A549 (cell line): ENCODE results near the gene AIF1L. TPM values are rescaled to one million over a fixed set of nuclear protein-coding genes. Genes with fewer than 3 reads are reported as not detected.

ENCODE experiments used
- ATAC-seq, 2 experiments: fragments of 200-7000 bp in 1 of 2; fragments of >200 bp in 1 of 2; cut with Nextera tagmentation in 1 of 2; cut with Tn5 transposase in 1 of 2; 3 replicates each; pipeline versions ENCODE4 v1.8.0 to v1.9.1; 2018 to 2020; ENCODE audit warnings: mild to moderate bottlenecking in 1 of 2, moderate library complexity in 1 of 2
- CTCF ChIA-PET: fragments of 300-600 bp; sonication (Branson Sonifier 250); formaldehyde crosslinking; extraction: SDS; loops from one replicate; lab custom pipeline; 2021; ENCODE audit warnings: antibody characterized with exemption, inconsistent platforms; lab: Yijun Ruan, JAX
- POLR2A ChIA-PET: fragments of 350-600 bp; formaldehyde crosslinking; extraction: SDS; loops from one replicate; lab custom pipeline; 2021; ENCODE audit warnings: antibody characterized with exemption, inconsistent platforms; lab: Yijun Ruan, JAX
- DNase-seq, 2 experiments: peaks; one replicate each; pipeline versions ENCODE4 v3.0.0 to v3.0.0-alpha.2; 2011 to 2016; ENCODE audit warnings: low read depth in 1 of 2, low spot score in 1 of 2
- FAIRE-seq: peaks from 2 replicates; lab custom pipeline; 2011; peaks lifted over from hg19 to GRCh38; lab: Jason Lieb, UNC
- H3K27ac ChIP-seq, 2 experiments: fragments of >200 bp; sonication (Bioruptor Twin); formaldehyde crosslinking; 3 replicates each; pipeline ENCODE4 v1.5.1; 2016 to 2017
- H3K4me1 ChIP-seq: fragments of >200 bp; sonication (Bioruptor Twin); formaldehyde crosslinking; 3 replicates; pipeline ENCODE4 v1.6.1; 2016
- H3K4me2 ChIP-seq: fragments of >200 bp; sonication (Bioruptor Twin); formaldehyde crosslinking; 3 replicates; pipeline ENCODE4 v1.6.1; 2016
- H3K4me3 ChIP-seq: fragments of >200 bp; sonication (Bioruptor Twin); formaldehyde crosslinking; 3 replicates; pipeline ENCODE4 v1.5.1; 2016
- H3K9me3 ChIP-seq: fragments of >200 bp; sonication (Bioruptor Twin); formaldehyde crosslinking; 3 replicates; pipeline ENCODE4 v1.6.1; 2016
- ATOH8 ChIP-seq: fragments of 250-450 bp; sonication (Bioruptor Pico); IDR thresholded peaks from 2 replicates; pipeline ENCODE4 v1.5.0; 2020; ENCODE audit warnings: low read depth, mild to moderate bottlenecking, moderate library complexity
- BCL3 ChIP-seq: fragments of >200 bp; sonication (Bioruptor Twin); formaldehyde crosslinking; IDR thresholded peaks from 3 replicates; pipeline ENCODE4 v1.6.1; 2016
- CHD2 ChIP-seq: fragments of 150-350 bp; IDR thresholded peaks from 2 replicates; pipeline ENCODE4 v1.6.1; 2014; ENCODE audit warnings: low read length; ENCODE audit not compliant: partially characterized antibody
- CHD4 ChIP-seq: fragments of 200-600 bp; sonication (generic); IDR thresholded peaks from 2 replicates; pipeline ENCODE4 v1.6.1; 2016; ENCODE audit warnings: antibody characterized with exemption, mild to moderate bottlenecking, borderline replicate concordance
- CTCF ChIP-seq: fragments of >200 bp; sonication (Bioruptor Twin); formaldehyde crosslinking; IDR thresholded peaks from 3 replicates; pipeline ENCODE4 v1.5.1; 2016
- EHMT2 ChIP-seq: fragments of 200-600 bp; sonication (generic); IDR thresholded peaks from 2 replicates; pipeline ENCODE4 v1.6.1; 2016; ENCODE audit warnings: antibody characterized with exemption, low read depth, mild to moderate bottlenecking, moderate library complexity
- ELK1 ChIP-seq: fragments of 150-350 bp; IDR thresholded peaks from 2 replicates; pipeline ENCODE4 v1.6.1; 2014; ENCODE audit warnings: low read depth, mild to moderate bottlenecking, low read length
- FOSL2 ChIP-seq, 2 experiments: fragments of 450-650 bp in 1 of 2; fragments of >200 bp in 1 of 2; sonication (Bioruptor Twin) in 1 of 2; formaldehyde crosslinking; IDR thresholded peaks; 2 replicates each; pipeline versions ENCODE4 v1.5.0 to v1.6.1; 2016 to 2020; ENCODE audit warnings: mild to moderate bottlenecking in 1 of 2, moderate library complexity in 1 of 2
- HOXB13 ChIP-seq: fragments of 250-450 bp; sonication (Bioruptor Pico); IDR thresholded peaks from 2 replicates; pipeline ENCODE4 v1.5.0; 2020; ENCODE audit warnings: low read depth, mild to moderate bottlenecking, moderate library complexity
- HOXB5 ChIP-seq: fragments of 250-450 bp; sonication (Bioruptor Pico); IDR thresholded peaks from 2 replicates; pipeline ENCODE4 v1.5.0; 2020; ENCODE audit warnings: mild to moderate bottlenecking, moderate library complexity
- JUNB ChIP-seq: fragments of >200 bp; sonication (Bioruptor Twin); formaldehyde crosslinking; IDR thresholded peaks from 2 replicates; pipeline ENCODE4 v1.6.1; 2016
- KDM5A ChIP-seq: fragments of 200-600 bp; sonication (generic); IDR thresholded peaks from 2 replicates; pipeline ENCODE4 v1.6.1; 2016; ENCODE audit warnings: antibody characterized with exemption, mild to moderate bottlenecking
- MAFK ChIP-seq: fragments of 450-650 bp; IDR thresholded peaks from 2 replicates; pipeline ENCODE4 v1.6.1; 2014; ENCODE audit not compliant: partially characterized antibody
- MAX ChIP-seq: IDR thresholded peaks from 2 replicates; pipeline ENCODE4 v1.6.1; 2012
- MAZ ChIP-seq: fragments of 150-350 bp; IDR thresholded peaks from 2 replicates; pipeline ENCODE4 v1.6.1; 2014; ENCODE audit warnings: antibody characterized with exemption, low read depth, low read length, borderline replicate concordance
- PHF8 ChIP-seq: fragments of 200-600 bp; sonication (generic); IDR thresholded peaks from 2 replicates; pipeline ENCODE4 v1.6.1; 2016; ENCODE audit warnings: low read depth, mild to moderate bottlenecking, antibody characterized with exemption, moderate library complexity, borderline replicate concordance
- POLR2A ChIP-seq: IDR thresholded peaks from 2 replicates; pipeline ENCODE4 v1.6.1; 2012; ENCODE audit warnings: mild to moderate bottlenecking, low read length
- POLR2AphosphoS2 ChIP-seq: conservative IDR thresholded peaks from 2 replicates; pipeline ENCODE4 v1.6.1; 2012; ENCODE audit warnings: low read length, improper control_type of control experiment, inconsistent platforms
- RARB ChIP-seq: fragments of 250-450 bp; sonication (Bioruptor Pico); IDR thresholded peaks from 2 replicates; pipeline ENCODE4 v1.8.0; 2021; ENCODE audit warnings: mild to moderate bottlenecking, moderate library complexity
- SMC3 ChIP-seq: fragments of >200 bp; sonication (Bioruptor Twin); formaldehyde crosslinking; IDR thresholded peaks from 3 replicates; pipeline ENCODE4 v1.6.1; 2018; ENCODE audit warnings: inconsistent platforms
- TFCP2L1 ChIP-seq: fragments of 250-450 bp; sonication (Bioruptor Pico); IDR thresholded peaks from 2 replicates; pipeline ENCODE4 v1.5.0; 2021; ENCODE audit warnings: mild to moderate bottlenecking
- TP53 ChIP-seq: fragments of 250-450 bp; sonication (Bioruptor Pico); IDR thresholded peaks from 2 replicates; pipeline ENCODE4 v1.5.0; 2021; ENCODE audit warnings: mild to moderate bottlenecking, moderate library complexity
- USF2 ChIP-seq: fragments of 450-650 bp; IDR thresholded peaks from 2 replicates; pipeline ENCODE4 v1.6.1; 2014; ENCODE audit warnings: antibody characterized with exemption
- ZC3H11A ChIP-seq: fragments of 450-650 bp; IDR thresholded peaks from 2 replicates; pipeline ENCODE4 v1.6.1; 2014; ENCODE audit warnings: antibody characterized with exemption, mild to moderate bottlenecking
- ZNF302 ChIP-seq: fragments of 250-450 bp; sonication (Bioruptor Pico); IDR thresholded peaks from 2 replicates; pipeline ENCODE4 v1.9.0; 2021; ENCODE audit warnings: inconsistent platforms, mild to moderate bottlenecking, moderate library complexity
- WGBS: methylation state at CpG from one replicate; pipeline ENCODE4 v1.1.6; 2017; ENCODE audit errors: missing lambda C conversion rate; 5-methylcytosine and 5-hydroxymethylcytosine counted together
- polyA plus RNA-seq, 4 experiments: library from polyadenylated mRNA; depleted of rRNA in 3 of 4; stranded (reverse); fragments of >200 nt; fragmentation: RNase III in 1 of 4; extraction: RNeasy Plus Mini Kit Qiagen cat#74134 plus additional on column Dnase treatment in 1 of 4; gene quantifications; 2 replicates in 3 of 4; 3 replicates in 1 of 4; pipeline ENCODE4 v1.2.3, GENCODE V29; 2011 to 2017

AIF1L gene
- polyA plus RNA-seq, 2 of the 4 experiments (the other 2 are of a cell fraction), result 1.6 to 2.8 TPM

GRCh38 chr9:131117121-131117761, 20.9 kb downstream of the AIF1L start:
- FAIRE-seq (no peak), ATAC-seq (peak in 1 of 2 experiments; percentile 28; a peak in 2 of 6 replicates), DNase-seq (no peak)
- ChIA-PET POLR2A (no interaction called here), CTCF (no interaction called here)
- H3K4me2 ChIP-seq, result no peak overlapping the region
- TF ChIP-seq ZNF302 (CRISPR knock-in tag) (no peak), RARB (CRISPR knock-in tag) (no peak), HOXB5 (no peak), CHD4 (no peak), MAZ (no peak), TFCP2L1 (CRISPR knock-in tag) (no peak), SMC3 (no peak), CTCF (no peak), TP53 (CRISPR knock-in tag) (no peak), USF2 (no peak), JUNB (no peak), POLR2A (no peak), KDM5A (no peak), MAX (no peak), HOXB13 (no peak), ELK1 (no peak), CHD2 (no peak), ATOH8 (CRISPR knock-in tag) (no peak)
- H3K4me1 ChIP-seq, result 0 out of 3 replicates have a peak, but pooled peaks cover 6% of the 10 kb centered on the region
- WGBS, result 40% methylated on average over 13 of the region's 13 CpGs
- no peak overlapping the region for H3K4me3 ChIP-seq
- H3K9me3 ChIP-seq, result no peaks in the 10 kb centered on the region
- no peak overlapping the region for H3K27ac ChIP-seq

- H3K4me1 ChIP-seq, result 0 out of 3 replicates have a peak, but pooled peaks cover 2% of the 10 kb centered on the region
- H3K4me3 ChIP-seq, result no peak overlapping the region
- 64% methylated on average over 4 of the region's 4 CpGs for WGBS
- DNase-seq, result no peak
- H3K9me3 ChIP-seq, result no peaks in the 10 kb centered on the region
- POLR2A ChIA-PET, result no interaction called here
- CTCF ChIA-PET, result no interaction called here
- no peak for ATAC-seq
- TF ChIP-seq PHF8, result no peak
- no peak for FAIRE-seq
- H3K4me2 ChIP-seq, result no peak overlapping the region
- H3K27ac ChIP-seq, result no peak overlapping the region
These were observed 21.4 kb downstream of the AIF1L start for GRCh38 chr9:131117762-131118145.

- FAIRE-seq (no peak), ATAC-seq (no peak), DNase-seq (no peak)
- no peak overlapping the region for H3K4me3 ChIP-seq
- no peak overlapping the region for H3K4me2 ChIP-seq
- H3K9me3 ChIP-seq, result no peaks in the 10 kb centered on the region
- no peak overlapping the region for H3K27ac ChIP-seq
- ChIA-PET POLR2A (no interaction called here), CTCF (interaction anchor here (0.7 to 1.8 kb wide), 5 partner anchors 10 to 335 kb away, joined by 3 to 5 read pairs (median 4); no protein-coding TSS in a partner anchor)
- H3K4me1 ChIP-seq, result no peaks in the 10 kb centered on the region
- 71% methylated on average over 8 of the region's 8 CpGs for WGBS
- TF ChIP-seq POLR2AphosphoS2 (no peak), SMC3 (no peak), FOSL2 (IDR thresholded peaks at IDR 0.05) (no peak), FOSL2 (CRISPR knock-in tag; IDR thresholded peaks at IDR 0.05) (no peak), ZC3H11A (no peak), EHMT2 (no peak), MAFK (no peak), BCL3 (no peak), USF2 (no peak)
These were observed 23.3 kb downstream of the AIF1L start for GRCh38 chr9:131119600-131119999.
